Stimulated activated CD8-positive, alpha-beta memory T cell treated with anti-CD3 and anti-CD28 coated beads, Interleukin-7, amount 100 ng/mL, for 24 hours (primary cell): ENCODE measurements around the gene MSI2.

Experiments used
- DNase-seq: peaks from one replicate; pipeline ENCODE4 v3.0.0-alpha.2; 2020; ENCODE audit warnings: low read depth

Gene MSI2

GRCh38 chr17:57644326-57644725, 388.0 kb downstream of the MSI2 start:
- DNase-seq, result no peak

- no peak for DNase-seq
These were observed 389.8 kb downstream of the MSI2 start for GRCh38 chr17:57645950-57646665.

- no peak for DNase-seq
These were observed 392.4 kb downstream of the MSI2 start for GRCh38 chr17:57648720-57649119.

GRCh38 chr17:57649191-57649590, 392.9 kb downstream of the MSI2 start:
- no peak for DNase-seq

GRCh38 chr17:57649731-57650484, 393.6 kb downstream of the MSI2 start:
- DNase-seq, result no peak

GRCh38 chr17:57650548-57650947, 394.2 kb downstream of the MSI2 start:
- no peak for DNase-seq

- no peak for DNase-seq
These were observed 395.1 kb downstream of the MSI2 start for GRCh38 chr17:57651451-57651850.

- DNase-seq, result no peak
These were observed 395.7 kb downstream of the MSI2 start for GRCh38 chr17:57651996-57652395.

GRCh38 chr17:57652811-57653210, 396.5 kb downstream of the MSI2 start:
- DNase-seq, result no peak

- no peak for DNase-seq
These were observed 397.0 kb downstream of the MSI2 start for GRCh38 chr17:57653279-57653678.

- no peak for DNase-seq
These were observed 397.9 kb downstream of the MSI2 start for GRCh38 chr17:57654040-57654775.

- no peak for DNase-seq
These were observed 399.2 kb downstream of the MSI2 start for GRCh38 chr17:57655553-57655952.

GRCh38 chr17:57657211-57657610, 400.9 kb downstream of the MSI2 start:
- DNase-seq, result no peak

GRCh38 chr17:57662041-57662440, 405.7 kb downstream of the MSI2 start:
- no peak for DNase-seq

GRCh38 chr17:57662644-57663308, 406.5 kb downstream of the MSI2 start:
- DNase-seq, result no peak

GRCh38 chr17:57663326-57664070, 407.2 kb downstream of the MSI2 start:
- DNase-seq, result no peak

- no peak for DNase-seq
These were observed 408.8 kb downstream of the MSI2 start for GRCh38 chr17:57665128-57665527.

GRCh38 chr17:57665696-57666095, 409.4 kb downstream of the MSI2 start:
- no peak for DNase-seq

GRCh38 chr17:57666201-57666870, 410.0 kb downstream of the MSI2 start:
- DNase-seq, result no peak

- no peak for DNase-seq
These were observed 410.6 kb downstream of the MSI2 start for GRCh38 chr17:57666946-57667345.

GRCh38 chr17:57667461-57667923, 411.2 kb downstream of the MSI2 start:
- DNase-seq, result no peak
